Endodermal cell (in vitro differentiated cells): ENCODE data around the gene TNP1. TPM values are rescaled to one million over a fixed set of nuclear protein-coding genes. Genes with fewer than 3 reads are reported as not detected.

Source experiments
- DNase-seq: peaks from one replicate; pipeline ENCODE4 v3.0.0-alpha.2; 2017
- H3K27ac ChIP-seq: 2 replicates; pipeline ENCODE4 v1.5.1; 2013; ENCODE audit warnings: mild to moderate bottlenecking, low read depth, low read length, moderate library complexity
- H3K27me3 ChIP-seq: 2 replicates; pipeline ENCODE4 v1.6.1; 2013; ENCODE audit warnings: mild to moderate bottlenecking, low read length, moderate library complexity; ENCODE audit not compliant: insufficient read depth, control insufficient read depth, poor library complexity, severe bottlenecking
- H3K36me3 ChIP-seq: 2 replicates; pipeline ENCODE4 v1.7.0; 2013; ENCODE audit warnings: mild to moderate bottlenecking, low read length, moderate library complexity; ENCODE audit not compliant: control insufficient read depth, insufficient read depth
- H3K4me1 ChIP-seq: one replicate; pipeline ENCODE4 v1.7.0; 2013; ENCODE audit warnings: low read length; ENCODE audit not compliant: control insufficient read depth, insufficient read depth
- H3K4me3 ChIP-seq: 2 replicates; pipeline ENCODE4 v1.5.1; 2013; ENCODE audit warnings: mild to moderate bottlenecking, low read length, moderate library complexity
- H3K9ac ChIP-seq: 2 replicates; pipeline ENCODE4 v1.6.1; 2013; ENCODE audit warnings: mild to moderate bottlenecking, low read length, moderate library complexity; ENCODE audit not compliant: poor library complexity, severe bottlenecking; ENCODE audit errors: extremely low read depth
- H3K9me3 ChIP-seq: 2 replicates; pipeline ENCODE4 v1.6.1; 2013; ENCODE audit warnings: mild to moderate bottlenecking, low read length, moderate library complexity; ENCODE audit not compliant: control insufficient read depth
- H3K27ac Mint-ChIP-seq: 2 replicates; pipeline ENCODE4 v1.8.0; 2020; ENCODE audit warnings: mixed read lengths
- H3K27me3 Mint-ChIP-seq: 2 replicates; pipeline ENCODE4 v1.8.0; 2021; ENCODE audit warnings: mild to moderate bottlenecking, mixed read lengths; ENCODE audit not compliant: insufficient read depth
- H3K36me3 Mint-ChIP-seq: 2 replicates; pipeline ENCODE4 v1.8.0; 2020; ENCODE audit warnings: low read depth, mixed read lengths
- H3K4me1 Mint-ChIP-seq: 2 replicates; pipeline ENCODE4 v1.8.0; 2020; ENCODE audit warnings: mixed read lengths
- H3K4me3 Mint-ChIP-seq: 2 replicates; pipeline ENCODE4 v1.8.0; 2020; ENCODE audit warnings: mild to moderate bottlenecking, moderate library complexity, mixed read lengths
- H3K9me3 Mint-ChIP-seq: 2 replicates; pipeline ENCODE4 v1.8.0; 2020; ENCODE audit warnings: mild to moderate bottlenecking, mixed read lengths
- CTCF ChIP-seq: fragments of 200-600 bp; sonication (generic); conservative IDR thresholded peaks from 2 replicates; pipeline ENCODE4 v1.5.0; 2021; ENCODE audit warnings: antibody characterized with exemption, mild to moderate bottlenecking
- WGBS, 2 experiments: methylation state at CpG; one replicate each; pipeline versions ENCODE4 v1.1.5 to v1.1.7; 2013; ENCODE audit warnings: missing lambda C conversion rate in 2 of 2, mixed read lengths in 1 of 2; ENCODE audit not compliant: insufficient coverage in 1 of 2, insufficient read length in 1 of 2; 5-methylcytosine and 5-hydroxymethylcytosine counted together
- total RNA-seq, 2 donors: library from RNA; stranded (reverse); fragmentation: NEBNext Ultra II Directional in 1 of 2; extraction: Animal tissue kit (Norgen Biotek cat#: 25700) in 1 of 2; gene quantifications; 2 replicates in 1 of 2; 3 replicates in 1 of 2; pipeline ENCODE4 v1.2.1, GENCODE V29; 2021

TNP1 gene
- total RNA-seq, 2 donors from 2014 or later = not detected

DNA sequence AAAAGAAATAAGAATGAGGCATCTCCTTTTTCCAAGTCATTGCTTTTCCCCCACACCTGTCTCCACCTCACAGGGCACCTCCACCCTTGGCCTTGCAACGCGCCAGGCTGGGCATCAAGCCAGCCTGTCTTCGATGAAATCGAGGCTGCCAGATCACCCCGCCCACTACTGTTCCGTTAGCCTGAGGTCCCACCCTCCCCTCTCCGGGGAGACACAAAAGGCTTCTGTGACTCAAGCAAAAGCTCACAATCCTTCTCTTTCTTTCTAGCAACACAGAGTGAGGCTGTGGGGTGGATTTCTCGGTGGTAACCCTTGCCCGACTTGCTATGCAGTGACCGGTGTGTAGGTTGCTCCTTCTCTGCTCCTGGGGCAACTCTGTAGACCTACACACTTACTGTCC lies 9.9 kb downstream of the TNP1 start:
- Histone ChIP-seq H3K27ac (no peak overlapping the region), H3K4me3 (no peak overlapping the region), H3K4me1 (peaks cover 7% of the 10 kb centered on the region), H3K9me3 (no peaks in the 10 kb centered on the region), H3K36me3 (no peaks in the 10 kb centered on the region), H3K9ac (no peak overlapping the region), H3K27me3 (no peaks in the 10 kb centered on the region)
- H3K27me3 Mint-ChIP-seq = peaks cover 6% of the 10 kb centered on the region
- peaks cover 6% of the 10 kb centered on the region for H3K4me1 Mint-ChIP-seq
- no peaks in the 10 kb centered on the region for H3K36me3 Mint-ChIP-seq
- H3K27ac Mint-ChIP-seq = no peak overlapping the region
- no peak for TF ChIP-seq CTCF
- H3K4me3 Mint-ChIP-seq = no peak overlapping the region
- no peaks in the 10 kb centered on the region for H3K9me3 Mint-ChIP-seq
- DNase-seq = no peak
- WGBS, 2 experiments = 89 to 91% methylated on average over 5 to 10 of the region's 10 CpGs

DNA sequence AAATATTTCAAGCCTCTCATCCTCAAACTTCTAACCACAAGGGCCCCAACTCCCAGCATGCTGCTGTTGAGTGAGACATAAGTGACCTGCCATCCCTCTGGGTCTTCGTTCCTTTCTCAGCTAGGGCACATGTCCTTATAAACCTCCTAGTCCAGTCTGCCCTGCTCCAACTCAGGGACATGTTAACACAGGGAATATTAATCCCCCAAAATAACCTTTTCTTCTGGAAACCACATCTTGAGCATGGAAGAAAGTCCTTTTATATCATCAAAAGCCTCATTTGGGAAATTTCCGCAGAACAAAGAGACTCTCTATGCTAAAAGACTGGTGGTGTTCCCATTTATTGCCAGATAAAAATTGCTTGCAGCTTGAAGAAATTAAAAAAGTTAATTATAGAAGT lies 14.4 kb downstream of the TNP1 start:
- H3K27me3 Mint-ChIP-seq = peaks cover 6% of the 10 kb centered on the region
- H3K36me3 ChIP-seq = no peaks in the 10 kb centered on the region
- H3K4me3 ChIP-seq = no peak overlapping the region
- peaks cover 3% of the 10 kb centered on the region for H3K4me1 Mint-ChIP-seq
- no peak overlapping the region for H3K27ac Mint-ChIP-seq
- no peak for DNase-seq
- no peaks in the 10 kb centered on the region for H3K27me3 ChIP-seq
- H3K4me1 ChIP-seq = no peaks in the 10 kb centered on the region
- no peak overlapping the region for H3K9ac ChIP-seq
- no peak overlapping the region for H3K4me3 Mint-ChIP-seq
- no peak for TF ChIP-seq CTCF
- no peak overlapping the region for H3K27ac ChIP-seq
- 90% methylated on average over 1 to 2 of the region's 2 CpGs for WGBS, 2 experiments
- peaks cover 5% of the 10 kb centered on the region for H3K9me3 Mint-ChIP-seq
- peaks cover 6% of the 10 kb centered on the region for H3K9me3 ChIP-seq
- no peaks in the 10 kb centered on the region for H3K36me3 Mint-ChIP-seq

GRCh38 chr2:216842636-216843035 lies 17.2 kb downstream of the TNP1 start:
- no peaks in the 10 kb centered on the region for H3K36me3 Mint-ChIP-seq
- no peak overlapping the region for H3K27ac Mint-ChIP-seq
- H3K4me3 ChIP-seq = no peak overlapping the region
- H3K36me3 ChIP-seq = no peaks in the 10 kb centered on the region
- peaks cover 6% of the 10 kb centered on the region for H3K9me3 ChIP-seq
- TF ChIP-seq CTCF = no peak
- peaks cover 3% of the 10 kb centered on the region for H3K4me1 Mint-ChIP-seq
- no peak overlapping the region for H3K4me3 Mint-ChIP-seq
- H3K27ac ChIP-seq = no peak overlapping the region
- H3K27me3 ChIP-seq = no peaks in the 10 kb centered on the region
- DNase-seq = no peak
- H3K9me3 Mint-ChIP-seq = peaks cover 5% of the 10 kb centered on the region
- peaks cover 19% of the 10 kb centered on the region for H3K27me3 Mint-ChIP-seq
- no peaks in the 10 kb centered on the region for H3K4me1 ChIP-seq
- WGBS, 2 experiments = 95 to 96% methylated on average over 7 to 10 of the region's 10 CpGs
- no peak overlapping the region for H3K9ac ChIP-seq
